Measurements from ENCODE around the gene MRGPRF.
A peak's percentile ranks its signal among the peaks of the same experiment; 100 is the strongest.

MRGPRF gene

DNA sequence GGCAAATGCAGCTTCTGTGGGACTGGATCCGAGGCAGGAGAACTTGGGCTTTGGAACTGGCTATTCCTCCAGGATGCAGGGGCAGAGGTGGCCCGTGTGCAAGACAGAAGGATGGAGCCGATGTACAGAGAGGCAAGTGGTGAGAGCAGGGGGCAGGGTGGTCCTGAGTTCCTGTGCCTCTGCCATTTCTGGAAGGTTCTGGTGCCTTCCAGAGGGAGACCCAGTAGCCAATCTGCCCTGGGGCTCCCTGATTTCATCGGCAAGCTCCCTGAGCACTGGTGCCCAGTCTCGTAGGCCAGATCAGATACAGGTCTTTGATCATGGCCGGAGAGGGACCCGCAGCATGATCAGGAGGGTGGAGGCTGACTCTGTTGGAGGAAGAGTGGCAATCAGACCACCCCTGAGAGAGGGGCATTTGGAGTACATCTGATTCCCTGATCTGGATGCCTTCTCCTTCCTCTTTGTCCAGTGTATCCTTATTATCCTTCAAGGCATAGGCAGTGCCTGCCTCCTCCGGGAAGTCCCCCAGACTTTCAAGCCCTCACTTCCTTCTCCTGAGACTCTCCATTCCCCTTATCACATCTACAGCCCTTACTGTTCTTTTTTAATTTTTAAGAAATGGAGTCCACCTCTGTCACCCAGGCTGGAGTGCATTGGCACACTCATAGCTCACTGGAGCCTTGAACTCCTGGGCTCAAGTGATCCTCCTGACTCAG, 42.0 kb downstream of the MRGPRF start:
- Mint-ChIP-seq H3K4me1 (ENCODE audit: low read depth) (peaks cover 5% of the 10 kb centered on the region), H3K27me3 (peaks cover 26% of the 10 kb centered on the region), H3K36me3 (ENCODE audit: low read depth) (no peaks in the 10 kb centered on the region), H3K9me3 (no peaks in the 10 kb centered on the region), H3K4me3 (no peak overlapping the region), H3K27ac (no peak overlapping the region)
- intact Hi-C loops (cut with micrococcal nuclease), result loop anchor here (1.0 kb wide), 1 partner anchor 11 kb away; no protein-coding TSS in a partner anchor

- Mint-ChIP-seq H3K27ac (no peak overlapping the region), H3K4me3 (no peak overlapping the region), H3K36me3 (ENCODE audit: low read depth) (no peaks in the 10 kb centered on the region), H3K27me3 (peaks cover 26% of the 10 kb centered on the region), H3K9me3 (no peaks in the 10 kb centered on the region), H3K4me1 (ENCODE audit: low read depth) (no peaks in the 10 kb centered on the region)
- intact Hi-C loops (cut with micrococcal nuclease), result no loop called here
These were observed 43.7 kb downstream of the MRGPRF start for GRCh38 chr11:68969386-68969785.

DNA sequence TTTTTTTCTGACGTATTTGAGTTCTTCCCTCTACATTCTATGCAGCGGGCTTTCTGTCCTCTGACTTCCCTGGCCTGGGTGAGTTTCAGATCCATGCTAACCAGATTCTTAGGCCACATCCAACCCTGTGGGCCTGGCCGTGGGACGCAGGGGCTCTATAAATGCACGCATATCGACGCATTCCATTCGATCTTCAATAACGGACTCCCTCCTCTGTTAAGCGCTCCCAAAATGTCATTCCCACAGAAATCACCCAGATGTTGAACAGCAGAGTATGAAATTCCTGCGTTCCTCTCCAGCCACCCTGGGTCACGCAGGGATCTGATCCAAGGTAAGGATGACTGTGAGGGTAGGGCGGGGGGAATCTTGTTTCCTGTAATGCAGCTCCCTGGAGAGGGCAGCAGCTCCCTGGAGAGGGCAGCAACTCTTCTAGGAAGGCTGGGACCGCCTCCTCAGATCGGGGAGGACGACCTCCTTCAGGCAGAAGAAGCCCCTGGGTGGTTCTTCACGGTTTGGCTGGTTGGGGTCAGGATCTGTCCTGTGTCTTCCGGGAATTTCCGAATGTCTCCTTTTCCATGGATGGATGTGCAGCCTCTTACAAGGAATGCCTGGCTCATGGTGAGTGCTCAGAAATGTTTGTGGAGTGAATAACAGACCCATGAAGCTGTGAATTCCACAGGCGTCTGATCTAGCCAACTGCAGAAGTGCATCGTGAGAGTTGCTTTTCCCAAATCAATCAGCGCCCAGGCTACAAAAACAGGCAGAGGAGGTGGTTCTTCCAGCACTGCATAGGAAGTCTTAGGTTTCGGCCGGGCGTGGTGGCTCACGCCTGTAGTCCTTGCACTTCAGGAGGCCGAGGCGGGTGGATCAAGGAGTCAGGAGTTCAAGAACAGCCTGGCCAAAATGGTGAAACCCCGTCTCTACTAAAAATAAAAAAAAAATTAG, 44.5 kb downstream of the MRGPRF start:
- H3K4me3 Mint-ChIP-seq, result no peak overlapping the region
- no peaks in the 10 kb centered on the region for H3K9me3 Mint-ChIP-seq
- H3K27ac Mint-ChIP-seq, result no peak overlapping the region
- no peaks in the 10 kb centered on the region for H3K36me3 Mint-ChIP-seq (ENCODE audit: low read depth)
- intact Hi-C loops (cut with micrococcal nuclease), result no loop called here
- peaks cover 23% of the 10 kb centered on the region for H3K27me3 Mint-ChIP-seq
- H3K4me1 Mint-ChIP-seq (ENCODE audit: low read depth), result no peaks in the 10 kb centered on the region

GRCh38 chr11:68966894-68967780, 45.9 kb downstream of the MRGPRF start:
- H3K4me3 Mint-ChIP-seq, result no peak overlapping the region
- H3K9me3 Mint-ChIP-seq, result no peaks in the 10 kb centered on the region
- H3K27me3 Mint-ChIP-seq, result peaks cover 18% of the 10 kb centered on the region
- H3K4me1 Mint-ChIP-seq (ENCODE audit: low read depth), result no peaks in the 10 kb centered on the region
- intact Hi-C loops (cut with micrococcal nuclease), result no loop called here
- H3K36me3 Mint-ChIP-seq (ENCODE audit: low read depth), result no peaks in the 10 kb centered on the region
- no peak overlapping the region for H3K27ac Mint-ChIP-seq

DNA sequence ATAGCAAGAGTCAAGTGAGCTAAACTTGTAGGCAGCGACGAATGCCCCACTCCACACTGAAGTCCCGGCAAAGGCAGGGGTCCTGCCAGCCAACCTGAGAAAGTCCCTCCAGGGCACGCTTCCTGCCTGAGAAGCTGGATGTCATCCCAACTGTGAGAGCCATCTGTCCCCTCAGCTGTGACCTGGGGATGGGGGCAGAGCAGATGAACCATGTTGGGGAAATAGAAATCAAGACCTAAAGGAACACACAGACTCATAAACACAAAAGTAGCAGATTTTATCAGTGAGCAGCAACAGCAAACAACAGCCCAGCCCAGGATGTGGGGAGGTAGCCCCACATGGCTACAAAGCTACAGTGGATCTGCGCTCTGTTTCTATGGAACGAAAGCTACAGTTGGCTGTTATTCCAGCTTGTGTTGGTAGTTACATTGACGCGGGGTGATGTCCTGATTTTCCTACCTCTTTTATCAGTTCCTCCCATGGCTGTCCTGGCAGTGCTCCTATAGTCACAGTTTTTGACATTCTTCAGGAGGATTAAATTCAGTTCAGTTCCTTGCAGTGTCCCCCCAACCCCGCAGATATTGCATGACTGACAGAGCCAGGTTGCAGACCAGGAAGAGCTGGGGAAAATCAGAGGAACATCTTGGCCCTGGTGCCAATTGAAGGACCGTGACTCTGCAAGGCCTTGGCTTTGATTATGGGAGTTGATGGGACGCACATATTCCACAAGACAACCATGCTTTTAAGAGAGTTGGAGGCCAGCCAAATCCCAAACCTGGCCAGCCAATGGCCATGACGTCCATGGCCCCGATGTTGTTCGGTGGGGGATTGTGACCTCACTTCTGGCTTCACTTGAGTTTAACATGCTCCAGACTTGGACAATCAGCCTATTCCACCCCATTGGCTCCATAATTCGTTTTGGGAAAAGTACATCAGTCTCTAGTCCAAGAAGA, 46.9 kb downstream of the MRGPRF start:
- Mint-ChIP-seq H3K36me3 (ENCODE audit: low read depth) (no peaks in the 10 kb centered on the region), H3K4me1 (ENCODE audit: low read depth) (no peaks in the 10 kb centered on the region), H3K4me3 (no peak overlapping the region), H3K9me3 (no peaks in the 10 kb centered on the region), H3K27ac (no peak overlapping the region), H3K27me3 (peaks cover 16% of the 10 kb centered on the region)
- intact Hi-C loops (cut with micrococcal nuclease), result no loop called here

DNA sequence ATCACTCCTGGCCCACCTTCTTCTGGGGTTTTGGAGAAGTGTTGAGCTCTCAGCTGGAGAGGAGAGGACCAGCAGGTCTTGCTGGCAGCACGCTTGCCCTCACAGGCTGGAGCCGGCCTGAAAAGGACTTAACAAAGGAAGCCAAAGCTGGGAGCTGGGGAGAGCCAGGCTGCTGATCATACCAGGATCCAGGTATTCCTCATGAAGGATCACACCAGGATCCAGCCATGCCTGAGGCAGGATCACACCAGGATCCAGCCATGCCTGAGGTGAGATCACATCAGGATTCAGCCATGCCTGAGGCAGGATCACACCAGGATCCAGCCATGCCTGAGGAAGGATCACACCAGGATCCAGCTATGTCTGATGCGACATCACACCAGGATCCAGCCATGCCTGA, 49.3 kb downstream of the MRGPRF start:
- Mint-ChIP-seq H3K27ac (no peak overlapping the region), H3K4me1 (ENCODE audit: low read depth) (no peaks in the 10 kb centered on the region), H3K4me3 (no peak overlapping the region), H3K9me3 (no peaks in the 10 kb centered on the region), H3K36me3 (ENCODE audit: low read depth) (no peaks in the 10 kb centered on the region), H3K27me3 (peaks cover 19% of the 10 kb centered on the region)
- intact Hi-C loops (cut with micrococcal nuclease), result no loop called here

DNA sequence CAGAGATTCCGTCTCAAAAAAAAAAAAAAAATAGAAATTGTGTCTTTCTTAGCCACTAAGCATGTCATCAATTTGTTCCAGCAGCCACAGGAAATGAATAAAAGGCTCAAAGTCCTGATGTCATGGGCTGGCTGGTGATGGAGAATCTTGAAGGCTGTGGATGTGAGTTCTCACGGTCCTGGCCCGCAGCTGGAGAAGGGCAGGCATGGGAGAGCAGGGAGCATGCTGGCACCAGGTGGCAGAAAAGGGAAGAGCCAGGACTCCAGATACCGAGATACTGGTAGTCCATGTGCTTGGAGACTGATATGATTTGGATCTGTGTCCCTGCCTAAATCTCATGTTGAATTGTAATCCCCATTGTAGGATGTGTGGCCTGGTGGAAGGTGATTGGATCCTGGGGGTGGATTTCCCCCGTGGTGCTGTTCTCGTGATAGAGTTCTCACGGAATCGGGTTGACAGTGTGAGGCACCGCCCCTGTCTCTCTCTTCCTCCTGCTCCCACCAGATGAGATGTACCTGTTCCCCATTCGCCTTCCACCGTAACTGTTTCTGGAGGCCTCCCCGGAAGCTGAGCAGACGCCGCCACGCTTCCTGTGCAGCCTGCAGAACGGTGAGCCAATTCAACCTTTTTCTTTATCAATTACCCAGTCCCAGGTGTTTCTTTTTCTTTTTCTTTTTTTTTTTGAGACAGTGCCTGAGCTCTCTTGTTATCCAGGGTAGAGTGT, 50.4 kb downstream of the MRGPRF start:
- Mint-ChIP-seq H3K9me3 (no peaks in the 10 kb centered on the region), H3K4me1 (ENCODE audit: low read depth) (no peaks in the 10 kb centered on the region), H3K27ac (no peak overlapping the region), H3K36me3 (ENCODE audit: low read depth) (no peaks in the 10 kb centered on the region), H3K4me3 (no peak overlapping the region), H3K27me3 (peaks cover 12% of the 10 kb centered on the region)
- intact Hi-C loops (cut with micrococcal nuclease), result no loop called here

DNA sequence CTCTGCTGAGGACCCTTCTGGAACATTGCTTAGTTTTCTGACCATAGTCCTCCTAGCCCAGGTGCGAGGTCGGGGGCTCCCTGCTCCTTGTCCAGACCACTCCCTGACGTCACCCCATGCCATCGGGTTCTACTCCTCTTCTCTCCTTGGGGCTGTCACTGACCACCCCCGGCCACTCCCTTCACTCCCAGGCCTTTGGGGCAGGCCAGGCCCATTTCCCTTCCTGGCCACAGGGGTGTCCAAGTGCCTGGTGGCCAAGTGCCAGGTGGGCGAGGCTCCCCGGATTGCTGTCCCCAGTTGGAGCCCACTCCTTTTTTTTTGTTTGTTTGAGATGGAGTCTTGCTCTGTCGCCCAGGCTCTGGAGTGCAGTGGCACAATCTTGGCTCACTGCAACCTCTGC, 51.8 kb downstream of the MRGPRF start:
- Mint-ChIP-seq H3K27me3 (peaks cover 22% of the 10 kb centered on the region), H3K36me3 (ENCODE audit: low read depth) (no peaks in the 10 kb centered on the region), H3K27ac (no peak overlapping the region), H3K4me1 (ENCODE audit: low read depth) (peaks cover 8% of the 10 kb centered on the region), H3K9me3 (no peaks in the 10 kb centered on the region), H3K4me3 (no peak overlapping the region)
- intact Hi-C loops (cut with micrococcal nuclease), result no loop called here

GRCh38 chr11:68960294-68961071, 52.6 kb downstream of the MRGPRF start:
- peaks cover 12% of the 10 kb centered on the region for H3K4me1 Mint-ChIP-seq (ENCODE audit: low read depth)
- intact Hi-C loops (cut with micrococcal nuclease), result loop anchor here (1.0 kb wide), 1 partner anchor 11 kb away; no protein-coding TSS in a partner anchor
- H3K4me3 Mint-ChIP-seq, result no peak overlapping the region
- no peaks in the 10 kb centered on the region for H3K9me3 Mint-ChIP-seq
- H3K27ac Mint-ChIP-seq, result peak overlapping the region; percentile 20
- H3K27me3 Mint-ChIP-seq, result peaks cover 22% of the 10 kb centered on the region
- H3K36me3 Mint-ChIP-seq (ENCODE audit: low read depth), result no peaks in the 10 kb centered on the region

DNA sequence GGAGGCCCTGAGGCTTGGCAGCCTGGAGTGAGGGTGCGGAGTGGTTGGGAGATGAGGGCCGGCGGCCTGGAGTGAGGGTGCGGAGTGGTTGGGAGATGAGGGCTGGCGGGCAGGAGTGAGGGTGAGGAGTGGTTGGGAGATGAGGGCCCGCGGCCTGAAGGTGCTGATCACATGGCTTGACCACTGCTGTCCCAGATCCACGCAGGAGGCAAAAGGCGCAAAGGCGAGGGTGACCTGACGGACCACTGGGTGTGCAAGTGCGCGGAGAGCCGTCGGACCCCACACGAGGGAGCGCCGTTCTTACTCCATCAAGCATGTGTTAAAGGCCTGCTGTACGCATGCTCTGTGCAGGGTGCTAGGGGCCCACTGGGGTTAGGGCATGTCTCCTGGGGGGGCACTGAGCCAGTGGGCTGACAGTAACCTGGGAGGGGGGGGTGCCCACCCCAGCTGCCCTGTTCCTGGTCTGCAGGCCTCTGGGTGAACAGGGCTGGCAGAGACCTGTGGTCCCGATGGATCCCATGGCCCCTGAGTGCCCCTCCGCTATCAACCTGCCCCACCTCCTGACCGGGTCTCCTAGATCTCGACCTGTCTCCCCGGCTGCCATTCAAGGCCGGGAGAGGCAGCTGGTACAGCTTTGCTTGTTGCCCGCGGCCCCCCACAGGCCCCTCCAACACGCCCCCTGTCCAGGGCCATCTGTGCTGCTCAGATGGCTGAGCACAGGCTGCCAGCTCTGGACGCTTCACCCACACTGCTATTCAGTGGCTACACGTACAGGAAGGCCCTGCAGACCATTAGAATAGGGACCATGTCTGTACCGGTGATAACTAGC, 53.4 kb downstream of the MRGPRF start:
- intact Hi-C loops (cut with micrococcal nuclease), result loop anchor here (1.0 kb wide), 1 partner anchor 12 kb away; no protein-coding TSS in a partner anchor
- H3K36me3 Mint-ChIP-seq (ENCODE audit: low read depth), result no peaks in the 10 kb centered on the region
- no peak overlapping the region for H3K4me3 Mint-ChIP-seq
- H3K4me1 Mint-ChIP-seq (ENCODE audit: low read depth), result peaks cover 20% of the 10 kb centered on the region
- peaks cover 26% of the 10 kb centered on the region for H3K27me3 Mint-ChIP-seq
- no peaks in the 10 kb centered on the region for H3K9me3 Mint-ChIP-seq
- H3K27ac Mint-ChIP-seq, result peak overlapping the region; percentile 20

GRCh38 chr11:68958211-68958610, 54.8 kb downstream of the MRGPRF start:
- Mint-ChIP-seq H3K4me1 (ENCODE audit: low read depth) (peaks cover 20% of the 10 kb centered on the region), H3K36me3 (ENCODE audit: low read depth) (no peaks in the 10 kb centered on the region), H3K9me3 (no peaks in the 10 kb centered on the region), H3K27ac (no peak overlapping the region), H3K27me3 (peaks cover 30% of the 10 kb centered on the region), H3K4me3 (no peak overlapping the region)
- intact Hi-C loops (cut with micrococcal nuclease), result no loop called here
